ENCODE data around the gene CEBPB.

CEBPB gene

DNA sequence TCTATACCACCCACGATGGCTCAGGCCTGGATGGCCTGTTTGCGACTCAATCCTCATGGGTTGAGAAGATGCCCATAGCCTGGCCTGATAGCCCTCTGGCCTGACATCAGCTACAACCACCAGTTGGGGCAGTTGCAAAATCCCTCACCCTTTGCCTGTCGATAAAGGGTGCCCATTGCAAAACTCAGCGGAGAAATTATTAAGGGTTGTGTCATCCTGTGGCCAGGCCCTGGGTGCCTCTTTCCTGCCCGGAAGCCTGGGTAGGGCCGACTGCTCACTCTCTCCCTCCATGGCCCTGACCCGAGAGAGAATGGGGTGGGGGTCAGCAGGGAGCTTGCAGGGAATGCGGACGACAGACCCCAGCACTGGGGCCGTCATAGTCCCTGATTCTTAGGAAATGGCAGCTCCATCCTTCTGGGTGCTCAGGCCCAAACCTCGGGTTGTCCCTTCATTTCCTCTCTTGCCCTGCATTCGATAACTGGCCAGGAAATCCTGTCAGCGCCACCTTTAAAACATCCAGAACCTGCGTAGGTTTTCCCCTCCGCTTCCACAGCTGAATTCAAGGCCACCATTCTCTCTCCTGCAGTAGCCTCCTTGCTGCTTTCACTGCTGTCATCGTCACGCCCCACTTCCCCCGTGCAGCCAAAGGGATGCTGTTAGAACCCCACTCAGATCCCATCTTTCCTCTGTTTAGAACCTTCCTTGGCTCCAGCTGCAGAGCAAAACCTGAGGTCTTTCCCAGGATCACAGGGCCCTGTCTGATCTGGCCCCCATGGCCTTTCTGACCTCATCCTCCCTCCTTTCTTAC, 31.1 kb downstream of the CEBPB start:
- no peak overlapping the region for H3K4me3 ChIP-seq (ENCODE audit: low read depth, low read length)
- TF ChIP-seq, protein P1, sequence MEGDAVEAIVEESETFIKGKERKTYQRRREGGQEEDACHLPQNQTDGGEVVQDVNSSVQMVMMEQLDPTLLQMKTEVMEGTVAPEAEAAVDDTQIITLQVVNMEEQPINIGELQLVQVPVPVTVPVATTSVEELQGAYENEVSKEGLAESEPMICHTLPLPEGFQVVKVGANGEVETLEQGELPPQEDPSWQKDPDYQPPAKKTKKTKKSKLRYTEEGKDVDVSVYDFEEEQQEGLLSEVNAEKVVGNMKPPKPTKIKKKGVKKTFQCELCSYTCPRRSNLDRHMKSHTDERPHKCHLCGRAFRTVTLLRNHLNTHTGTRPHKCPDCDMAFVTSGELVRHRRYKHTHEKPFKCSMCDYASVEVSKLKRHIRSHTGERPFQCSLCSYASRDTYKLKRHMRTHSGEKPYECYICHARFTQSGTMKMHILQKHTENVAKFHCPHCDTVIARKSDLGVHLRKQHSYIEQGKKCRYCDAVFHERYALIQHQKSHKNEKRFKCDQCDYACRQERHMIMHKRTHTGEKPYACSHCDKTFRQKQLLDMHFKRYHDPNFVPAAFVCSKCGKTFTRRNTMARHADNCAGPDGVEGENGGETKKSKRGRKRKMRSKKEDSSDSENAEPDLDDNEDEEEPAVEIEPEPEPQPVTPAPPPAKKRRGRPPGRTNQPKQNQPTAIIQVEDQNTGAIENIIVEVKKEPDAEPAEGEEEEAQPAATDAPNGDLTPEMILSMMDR (IDR thresholded peaks at IDR 0.05; ENCODE audit: low read depth, low read length): no peak

GRCh38 chr20:50222309-50223038, 31.8 kb downstream of the CEBPB start:
- TF ChIP-seq, protein P1 (IDR thresholded peaks at IDR 0.05; ENCODE audit: low read depth, low read length): no peak
- H3K4me3 ChIP-seq (ENCODE audit: low read depth, low read length): no peak overlapping the region

DNA sequence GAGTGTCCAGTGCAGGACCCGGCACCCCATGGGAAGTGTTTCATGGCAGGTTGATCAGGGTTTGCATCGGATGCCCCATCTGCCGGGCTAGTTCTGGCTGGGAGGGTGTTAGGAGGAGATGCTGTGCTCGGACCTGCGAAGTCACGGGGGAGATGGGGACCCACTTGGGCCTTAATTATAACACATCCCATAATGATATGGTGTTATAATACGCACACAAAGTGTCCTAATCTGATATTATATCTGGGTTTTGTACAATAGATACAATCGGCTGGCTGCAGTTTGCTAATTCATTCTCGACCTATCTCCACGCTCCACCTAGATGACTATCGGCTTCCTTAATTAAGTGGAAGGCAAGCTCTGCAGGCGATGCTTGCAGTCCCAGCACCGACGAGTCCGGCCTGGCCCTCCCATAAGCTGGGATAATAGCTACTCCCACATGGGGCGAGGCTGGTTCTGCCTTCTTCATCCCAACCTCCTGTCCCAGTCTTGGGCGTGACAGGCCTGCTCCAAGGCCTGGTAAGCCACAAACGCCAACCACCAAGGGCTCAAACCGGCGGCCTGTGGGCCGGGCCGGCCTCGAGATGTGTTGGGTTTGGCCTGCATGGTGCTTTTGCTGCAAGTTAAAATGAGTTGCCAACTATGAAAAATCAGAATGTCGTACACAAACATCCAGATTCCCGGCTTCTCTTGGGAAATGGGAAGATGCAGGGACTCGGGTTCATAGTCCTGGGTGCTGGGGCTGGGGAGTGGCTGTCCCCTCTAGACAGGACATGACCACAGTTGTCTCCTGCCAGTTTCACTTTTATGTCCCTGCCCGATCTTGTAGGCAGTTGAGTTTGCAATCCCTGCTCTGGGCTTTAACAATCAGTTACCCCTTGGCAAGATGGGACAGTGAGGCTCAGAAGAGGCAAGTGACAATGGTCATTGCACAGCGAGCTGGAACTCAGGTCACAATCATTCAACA, 32.7 kb downstream of the CEBPB start:
- no peak overlapping the region for H3K4me3 ChIP-seq (ENCODE audit: low read depth, low read length)
- TF ChIP-seq, protein P1 (IDR thresholded peaks at IDR 0.05; ENCODE audit: low read depth, low read length): no peak

DNA sequence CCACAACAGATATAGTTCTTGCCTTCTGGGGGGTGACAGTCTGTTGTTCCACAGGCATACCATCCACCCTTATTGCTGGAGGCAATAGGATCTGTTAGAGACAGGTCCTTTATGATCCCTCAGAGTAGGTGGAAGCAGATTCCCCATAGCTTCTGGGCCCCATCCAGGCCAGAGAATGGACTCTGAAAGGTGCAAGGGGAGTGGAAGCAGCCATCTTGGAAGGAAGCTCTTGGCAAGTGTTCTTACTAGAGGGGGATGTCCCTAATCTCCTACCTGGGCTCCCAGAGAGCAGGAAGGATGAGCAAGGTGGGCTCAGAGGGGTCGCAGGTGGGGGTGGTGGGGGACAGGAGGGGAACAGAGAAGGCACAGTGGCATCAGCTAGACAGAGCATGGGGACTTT, 33.4 kb downstream of the CEBPB start:
- H3K4me3 ChIP-seq (ENCODE audit: low read depth, low read length): no peak overlapping the region
- TF ChIP-seq, protein P1 (IDR thresholded peaks at IDR 0.05; ENCODE audit: low read depth, low read length): no peak

- TF ChIP-seq, protein P1 (IDR thresholded peaks at IDR 0.05; ENCODE audit: low read depth, low read length): peak; percentile 49; the same call in 1 of the 2 replicates
These were observed 34.1 kb downstream of the CEBPB start for GRCh38 chr20:50224531-50225255.

DNA sequence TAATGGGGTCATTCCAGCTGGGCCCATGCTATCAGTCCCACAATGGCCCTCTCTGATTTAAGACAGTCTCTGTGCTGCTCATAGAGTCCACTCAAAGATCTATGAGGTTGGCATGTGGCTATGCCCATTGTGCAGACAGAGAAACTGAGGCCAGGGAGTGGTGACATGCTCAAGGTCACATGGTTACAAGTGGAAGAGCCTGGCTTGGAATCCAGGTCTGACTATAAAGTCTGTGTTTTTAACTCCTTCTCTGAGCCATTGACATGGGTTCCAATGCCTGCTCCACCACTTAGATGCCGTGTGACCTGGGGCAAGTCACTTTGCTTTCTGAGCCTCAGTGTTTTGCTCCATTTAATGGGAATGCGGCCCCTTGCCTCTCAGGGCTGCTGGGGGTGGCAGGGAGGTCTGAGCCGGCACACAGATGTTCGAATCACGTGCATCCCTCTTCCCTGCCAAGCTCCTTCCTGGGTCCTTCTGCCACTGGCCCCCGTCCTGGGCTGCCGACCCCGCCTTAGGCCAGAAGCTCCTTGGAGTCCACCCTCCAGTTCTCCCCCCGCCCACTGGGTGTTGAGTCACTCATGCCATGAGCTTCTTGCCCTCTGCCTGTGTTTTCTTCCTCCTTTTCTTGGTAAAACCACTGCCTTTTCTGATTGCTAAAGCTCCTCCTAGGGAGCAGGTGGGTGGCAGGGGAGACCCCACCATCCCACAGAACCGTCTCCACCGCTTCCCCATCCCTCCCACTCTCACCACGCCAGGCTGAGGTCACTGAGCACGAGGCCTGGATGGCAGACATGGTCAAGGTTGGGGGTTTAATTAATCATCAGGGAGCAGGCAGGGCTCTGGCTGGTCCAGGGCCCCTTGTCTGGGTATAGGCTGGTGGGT, 35.7 kb downstream of the CEBPB start:
- TF ChIP-seq, protein P1 (IDR thresholded peaks at IDR 0.05; ENCODE audit: low read depth, low read length): no peak
- H3K4me3 ChIP-seq (ENCODE audit: low read depth, low read length): no peak overlapping the region

More at GRCh38 chr20:50224531-50225255, 34.1 kb downstream of the CEBPB start:
- no peak overlapping the region for H3K4me3 ChIP-seq (ENCODE audit: low read depth, low read length)
